Omental fat pad (tissue), 4 donors: Measurements from ENCODE around the gene FXYD7. TPM values are rescaled to one million over a fixed set of nuclear protein-coding genes. Genes with fewer than 3 reads are reported as not detected.
"Not testable (repeated sequence)": the region's sequence is repeated elsewhere in the genome, so short reads cannot be mapped to it uniquely, and the experiment has no call there.

Experiments
- ATAC-seq: fragments of 150-250 bp; one replicate; pipeline ENCODE4 v1.9.1; 2016; ENCODE audit warnings: mild to moderate bottlenecking, moderate library complexity; ENCODE audit not compliant: low FRiP score
- DNase-seq: peaks from one replicate; pipeline ENCODE4 v3.0.0-alpha.2; 2019; ENCODE audit warnings: low spot score
- CTCF ChIP-seq, 3 donors: fragments of 450-650 bp; IDR thresholded peaks; one replicate each; pipeline ENCODE4 v1.5.1; 2016 to 2017; ENCODE audit warnings: antibody characterized with exemption in 3 of 3, mild to moderate bottlenecking in 3 of 3, moderate library complexity in 2 of 3
- total RNA-seq, 4 donors: library from RNA; depleted of rRNA; stranded (reverse); fragments of >200 nt; gene quantifications; one replicate each; pipeline ENCODE4 v1.1.0, GENCODE V29; 2016

Gene FXYD7
- total RNA-seq, 4 donors from 2014 or later: not detected

GRCh38 chr19:35099155-35099896, 43.7 kb upstream of the FXYD7 start:
- ATAC-seq (no peak), DNase-seq (no peak)
- TF ChIP-seq CTCF (IDR thresholded peaks at IDR 0.05): no peak

- no peak for TF ChIP-seq CTCF (IDR thresholded peaks at IDR 0.05)
- no peak for DNase-seq
- no peak for ATAC-seq
These were observed 43.2 kb upstream of the FXYD7 start for GRCh38 chr19:35099897-35100275.

GRCh38 chr19:35100588-35101533, 42.2 kb upstream of the FXYD7 start:
- DNase-seq (no peak), ATAC-seq (no peak)
- no peak for TF ChIP-seq CTCF (IDR thresholded peaks at IDR 0.05)

- ATAC-seq, DNase-seq: not testable (repeated sequence)
These were observed 41.1 kb upstream of the FXYD7 start for GRCh38 chr19:35101949-35102348.

GRCh38 chr19:35103614-35104013, 39.4 kb upstream of the FXYD7 start:
- DNase-seq, ATAC-seq: not testable (repeated sequence)

GRCh38 chr19:35104361-35104760, 38.7 kb upstream of the FXYD7 start:
- DNase-seq (no peak), ATAC-seq (no peak)
- TF ChIP-seq CTCF (IDR thresholded peaks at IDR 0.05): no peak

GRCh38 chr19:35105047-35105410, 38.0 kb upstream of the FXYD7 start:
- DNase-seq (no peak), ATAC-seq (no peak)
- no peak for TF ChIP-seq CTCF (IDR thresholded peaks at IDR 0.05)
